H1 (cell line): Measurements from ENCODE around the gene CPSF4. TPM values are rescaled to one million over a fixed set of nuclear protein-coding genes. Genes with fewer than 3 reads are reported as not detected.

Source experiments
- CTCF ChIA-PET: fragments of 300-600 bp; sonication (Branson Sonifier 250); formaldehyde crosslinking; loops from one replicate; lab custom pipeline; 2021; ENCODE audit not compliant: partially characterized antibody; lab: Charles Lee
- POLR2A ChIA-PET: fragments of 300-600 bp; sonication (Branson Sonifier 250); formaldehyde crosslinking; loops from one replicate; lab custom pipeline; 2021; ENCODE audit warnings: inconsistent platforms; ENCODE audit not compliant: partially characterized antibody; lab: Charles Lee
- DNase-seq, 2 experiments: peaks; one replicate each; pipeline versions ENCODE4 v3.0.0 to v3.0.0-alpha.2; 2010 to 2022; ENCODE audit warnings: low spot score in 2 of 2, low read depth in 1 of 2, mixed read lengths in 1 of 2
- FAIRE-seq: peaks from 2 replicates; lab custom pipeline; 2011; peaks lifted over from hg19 to GRCh38; lab: Jason Lieb, UNC
- H2AFZ ChIP-seq: 2 replicates; pipeline ENCODE4 v1.8.1; 2012; ENCODE audit warnings: low read length, inconsistent platforms
- H2AK5ac ChIP-seq: 2 replicates; pipeline ENCODE4 v1.6.1; 2013; ENCODE audit warnings: low read depth, low read length
- H2BK120ac ChIP-seq: replicated peaks from 2 replicates; pipeline ENCODE3; 2013; ENCODE audit warnings: low read depth, low read length, inconsistent platforms
- H2BK12ac ChIP-seq: 2 replicates; pipeline ENCODE4 v1.6.1; 2013; ENCODE audit warnings: low read depth, low read length
- H2BK15ac ChIP-seq: 2 replicates; pipeline ENCODE4 v1.6.1; 2013; ENCODE audit warnings: low read length
- H2BK20ac ChIP-seq: 2 replicates; pipeline ENCODE4 v1.6.1; 2013; ENCODE audit warnings: low read length
- H2BK5ac ChIP-seq: 2 replicates; pipeline ENCODE4 v1.6.1; 2013; ENCODE audit warnings: low read depth, low read length
- H3K14ac ChIP-seq: 2 replicates; pipeline ENCODE4 v1.6.1; 2013; ENCODE audit warnings: inconsistent platforms; ENCODE audit not compliant: insufficient read length
- H3K18ac ChIP-seq: 2 replicates; pipeline ENCODE4 v1.6.1; 2013; ENCODE audit warnings: low read length; ENCODE audit errors: extremely low read depth
- H3K23ac ChIP-seq: 2 replicates; pipeline ENCODE4 v1.6.1; 2013; ENCODE audit warnings: inconsistent platforms; ENCODE audit not compliant: insufficient read length
- H3K23me2 ChIP-seq: 2 replicates; pipeline ENCODE4 v1.6.1; 2013; ENCODE audit warnings: low read depth, low read length
- H3K27ac ChIP-seq: 2 replicates; pipeline ENCODE4 v1.6.1; 2011; ENCODE audit warnings: low read depth, low read length, inconsistent platforms
- H3K27me3 ChIP-seq, 4 experiments: replicated peaks in 1 of 4; 1 replicate in 1 of 4; 2 replicates in 3 of 4; pipeline versions ENCODE4 v1.6.1 to v1.8.1; 2011 to 2013; ENCODE audit warnings: low read length in 3 of 4, mild to moderate bottlenecking in 3 of 4, inconsistent platforms in 2 of 4, mixed read lengths in 2 of 4, moderate library complexity in 1 of 4; ENCODE audit not compliant: control insufficient read depth in 3 of 4, insufficient read depth in 3 of 4; ENCODE audit errors: extremely low read depth in 1 of 4
- H3K36me3 ChIP-seq, 4 experiments: 2 replicates each; pipeline versions ENCODE4 v1.6.1 to v1.8.1; 2011 to 2013; ENCODE audit warnings: mild to moderate bottlenecking in 4 of 4, low read length in 3 of 4, moderate library complexity in 2 of 4, control low read depth in 1 of 4, inconsistent platforms in 1 of 4; ENCODE audit not compliant: insufficient read depth in 4 of 4, control insufficient read depth in 2 of 4
- H3K4ac ChIP-seq: replicated peaks from 2 replicates; pipeline ENCODE3; 2013; ENCODE audit warnings: low read length, low read depth, mixed read lengths, inconsistent platforms; ENCODE audit not compliant: insufficient read length
- H3K4me1 ChIP-seq, 4 experiments: replicated peaks in 1 of 4; 1 replicate in 1 of 4; 2 replicates in 3 of 4; pipeline versions ENCODE4 v1.6.1 to v1.8.1; 2011 to 2013; ENCODE audit warnings: low read length in 3 of 4, inconsistent platforms in 2 of 4, mixed read lengths in 1 of 4; ENCODE audit not compliant: insufficient read depth in 4 of 4, control insufficient read depth in 3 of 4
- H3K4me2 ChIP-seq, 2 experiments: 2 replicates each; pipeline versions ENCODE4 v1.6.1 to v1.8.1; 2011 to 2013; ENCODE audit warnings: low read depth in 2 of 2, low read length in 2 of 2, control low read depth in 1 of 2, inconsistent platforms in 1 of 2, mild to moderate bottlenecking in 1 of 2; ENCODE audit not compliant: insufficient read depth in 1 of 2
- H3K4me3 ChIP-seq, 4 experiments: fragments of 200-600, 300-600 bp in 1 of 4; sonication (generic), shearing (Covaris generic), sonication (Bioruptor Twin) in 1 of 4; 2 replicates each; pipeline versions ENCODE4 v1.5.1 to v1.8.1; 2011 to 2016; ENCODE audit warnings: low read length in 4 of 4, low read depth in 3 of 4, control low read depth in 2 of 4, inconsistent platforms in 2 of 4, mild to moderate bottlenecking in 2 of 4, mixed read lengths in 1 of 4, moderate library complexity in 1 of 4; ENCODE audit not compliant: insufficient read depth in 2 of 4; ENCODE audit errors: extremely low read depth in 1 of 4
- H3K56ac ChIP-seq: replicated peaks from 2 replicates; pipeline ENCODE3; 2013; ENCODE audit warnings: low read depth, mild to moderate bottlenecking, mixed read lengths, low read length, inconsistent platforms; ENCODE audit not compliant: insufficient read length
- H3K79me1 ChIP-seq: 2 replicates; pipeline ENCODE4 v1.6.1; 2013; ENCODE audit warnings: low read depth, low read length, control low read depth
- H3K79me2 ChIP-seq, 2 experiments: 2 replicates each; pipeline versions ENCODE4 v1.6.1 to v1.8.1; 2012 to 2013; ENCODE audit warnings: low read length in 2 of 2, mild to moderate bottlenecking in 2 of 2, inconsistent platforms in 1 of 2; ENCODE audit not compliant: insufficient read depth in 2 of 2, control insufficient read depth in 1 of 2
- H3K9ac ChIP-seq, 4 experiments: replicated peaks in 1 of 4; 1 replicate in 1 of 4; 2 replicates in 3 of 4; pipeline versions ENCODE4 v1.6.1 to v1.8.1; 2011 to 2013; ENCODE audit warnings: low read depth in 3 of 4, low read length in 3 of 4, control low read depth in 2 of 4, mild to moderate bottlenecking in 2 of 4, moderate library complexity in 2 of 4, inconsistent platforms in 1 of 4; ENCODE audit errors: extremely low read depth in 1 of 4
- H3K9me3 ChIP-seq, 2 experiments: 2 replicates each; pipeline versions ENCODE4 v1.6.1 to v1.8.1; 2012 to 2013; ENCODE audit warnings: mild to moderate bottlenecking in 2 of 2, moderate library complexity in 2 of 2, control low read depth in 1 of 2, inconsistent platforms in 1 of 2, low read depth in 1 of 2, low read length in 1 of 2, mixed read lengths in 1 of 2; ENCODE audit not compliant: insufficient read depth in 2 of 2
- H4K20me1 ChIP-seq, 2 experiments: replicated peaks in 1 of 2; 2 replicates each; pipeline versions ENCODE3 to v1.8.1; 2011 to 2013; ENCODE audit warnings: inconsistent platforms in 2 of 2, low read length in 2 of 2, mild to moderate bottlenecking in 1 of 2; ENCODE audit not compliant: insufficient read depth in 2 of 2, control insufficient read depth in 1 of 2
- H4K5ac ChIP-seq: 2 replicates; pipeline ENCODE4 v1.6.1; 2013; ENCODE audit warnings: low read length, low read depth, mixed read lengths, inconsistent platforms; ENCODE audit not compliant: insufficient read length
- H4K8ac ChIP-seq: 2 replicates; pipeline ENCODE4 v1.8.0; 2013; ENCODE audit warnings: mild to moderate bottlenecking, moderate library complexity, low read length, inconsistent platforms; ENCODE audit not compliant: insufficient read depth; ENCODE audit errors: extremely low read depth
- H4K91ac ChIP-seq: replicated peaks from 2 replicates; pipeline ENCODE3; 2013; ENCODE audit warnings: low read length, mixed read lengths, inconsistent platforms; ENCODE audit not compliant: insufficient read length
- ATF3 ChIP-seq: IDR thresholded peaks from 2 replicates; pipeline ENCODE4 v1.6.1; 2011; ENCODE audit warnings: low read depth, mild to moderate bottlenecking, low read length; ENCODE audit not compliant: insufficient read depth
- CEBPB ChIP-seq: IDR thresholded peaks from 2 replicates; pipeline ENCODE4 v1.6.1; 2012; ENCODE audit warnings: low read depth, low read length
- GTF2F1 ChIP-seq: IDR thresholded peaks from 2 replicates; pipeline ENCODE4 v1.6.1; 2012; ENCODE audit warnings: low read depth, low read length, improper control_type of control experiment, borderline replicate concordance
- HDAC2 ChIP-seq, 2 experiments: fragments of 300-600 bp in 1 of 2; sonication (generic) in 1 of 2; IDR thresholded peaks; 2 replicates each; pipeline ENCODE4 v1.6.1; 2011 to 2012; ENCODE audit warnings: low read depth in 2 of 2, low read length in 2 of 2, mild to moderate bottlenecking in 2 of 2, moderate library complexity in 2 of 2, borderline replicate concordance in 1 of 2, inconsistent platforms in 1 of 2
- HDAC6 ChIP-seq: IDR thresholded peaks from one replicate; pipeline ENCODE4 v1.7.1; 2012; ENCODE audit warnings: low read depth, mild to moderate bottlenecking, inconsistent platforms, low read length, moderate library complexity
- MAFK ChIP-seq: IDR thresholded peaks from 2 replicates; pipeline ENCODE4 v1.6.1; 2012; ENCODE audit warnings: low read depth, mild to moderate bottlenecking, improper control_type of control experiment, low read length
- POLR2A ChIP-seq, 2 experiments: IDR thresholded peaks; 1 replicate in 1 of 2; 2 replicates in 1 of 2; pipeline ENCODE4 v1.6.1; 2011; ENCODE audit warnings: low read depth in 2 of 2, low read length in 2 of 2, mild to moderate bottlenecking in 2 of 2; ENCODE audit errors: control extremely low read depth in 1 of 2
- RNF2 ChIP-seq: fragments of 200-900, 300-1000 bp; sonication (generic); IDR thresholded peaks from 2 replicates; pipeline ENCODE4 v1.7.1; 2016; ENCODE audit warnings: borderline replicate concordance, low read depth, mild to moderate bottlenecking, antibody characterized with exemption, low read length; ENCODE audit not compliant: poor library complexity, severe bottlenecking; ENCODE audit errors: missing control alignments
- RXRA ChIP-seq: IDR thresholded peaks from 2 replicates; pipeline ENCODE4 v1.6.1; 2011; ENCODE audit warnings: low read depth, mild to moderate bottlenecking, low read length, moderate library complexity; ENCODE audit not compliant: insufficient read depth
- SIN3A ChIP-seq, 2 experiments: IDR thresholded peaks in 1 of 2; conservative IDR thresholded peaks in 1 of 2; 2 replicates each; pipeline ENCODE4 v1.6.1; 2011 to 2012; ENCODE audit warnings: low read length in 2 of 2, improper control_type of control experiment in 1 of 2, low read depth in 1 of 2, mild to moderate bottlenecking in 1 of 2
- SP2 ChIP-seq: IDR thresholded peaks from 2 replicates; pipeline ENCODE4 v1.6.1; 2012; ENCODE audit warnings: mild to moderate bottlenecking, low read length, inconsistent platforms
- WGBS, 2 experiments: shearing (Covaris generic) in 1 of 2; methylation state at CpG; one replicate each; pipeline versions ENCODE4 v1.1.6 to v1.1.7; 2013 to 2015; ENCODE audit warnings: low lambda C conversion rate in 2 of 2, mixed read lengths in 2 of 2, inconsistent platforms in 1 of 2, low coverage in 1 of 2, missing lambda C conversion rate in 1 of 2; ENCODE audit not compliant: insufficient replicate concordance in 2 of 2, insufficient coverage in 1 of 2, insufficient read length in 1 of 2; ENCODE audit errors: extremely low coverage in 1 of 2, missing lambda C conversion rate in 1 of 2; 5-methylcytosine and 5-hydroxymethylcytosine counted together
- polyA plus RNA-seq, 7 experiments: library from polyadenylated mRNA; depleted of rRNA in 3 of 7; stranded (reverse) in 5 of 7; unstranded in 2 of 7; fragments of >200 nt in 5 of 7; fragments of 200-250 nt in 2 of 7; gene quantifications; 1 replicate in 5 of 7; 2 replicates in 1 of 7; 4 replicates in 1 of 7; pipeline versions ENCODE4 v1.2.1 to v1.2.3, GENCODE V29; 2011 to 2013; ENCODE audit warnings: missing spikeins in 2 of 7, mixed read lengths in 2 of 7
- total RNA-seq: library from RNA; stranded (reverse); fragmentation: NEBNext Ultra II Directional; extraction: Animal tissue kit (Norgen Biotek cat#: 25700); gene quantifications from 2 replicates; pipeline ENCODE4 v1.2.1, GENCODE V29; 2021

Gene CPSF4
- total and polyA plus RNA-seq, 2 of the 8 experiments (the other 6 are each of a cell fraction or from before 2014, with no cell fraction given), result 77.5 to 103 TPM

GRCh38 chr7:99398891-99399445 is 39.8 kb upstream of the CPSF4 start:
- H4K5ac ChIP-seq, result no peak overlapping the region
- no peak overlapping the region for H2BK15ac ChIP-seq
- H3K18ac ChIP-seq, result no peak overlapping the region
- peaks cover 0 to 7% of the 10 kb centered on the region in 2 experiments; a peak in 2 of 4 replicates for H3K79me2 ChIP-seq
- no peak overlapping the region for H2BK20ac ChIP-seq
- H3K36me3 ChIP-seq, result peaks cover 26 to 85% (median 57%) of the 10 kb centered on the region in 4 experiments
- H4K8ac ChIP-seq, result no peak overlapping the region; the same call in 1 of the 2 replicates
- no peak overlapping the region for H3K4ac ChIP-seq
- H3K56ac ChIP-seq, result no peak overlapping the region
- no peak overlapping the region for H2BK12ac ChIP-seq
- no peak overlapping the region for H3K27ac ChIP-seq
- no peak overlapping the region for H4K91ac ChIP-seq
- no peak overlapping the region for H3K4me2 ChIP-seq
- H3K9ac ChIP-seq, result no peak overlapping the region
- no peak for FAIRE-seq
- no peak overlapping the region for H3K23ac ChIP-seq
- no peak for DNase-seq
- peaks cover 0 to 2% (median under 1%) of the 10 kb centered on the region in 4 experiments; a peak in 3 of 7 replicates for H3K4me1 ChIP-seq
- H3K27me3 ChIP-seq, result no peaks in the 10 kb centered on the region
- H3K23me2 ChIP-seq, result no peaks in the 10 kb centered on the region; the same call in 1 of the 2 replicates
- no peak overlapping the region for H3K14ac ChIP-seq
- 90% methylated on average over 5 of the region's 5 CpGs; no CpG with 5 or more reads in 1 of the 2 experiments for WGBS, 2 experiments
- H3K9me3 ChIP-seq, result no peaks in the 10 kb centered on the region
- no peak overlapping the region for H2AK5ac ChIP-seq
- no peak overlapping the region for H2AFZ ChIP-seq
- H2BK5ac ChIP-seq, result no peak overlapping the region
- ChIA-PET CTCF (interaction anchor here (0.6 to 2.5 kb wide), 10 partner anchors 12 to 1573 kb away, joined by 3 to 7 read pairs (median 3); no protein-coding TSS in a partner anchor), POLR2A (interaction anchor here (0.8 to 3.7 kb wide), 12 partner anchors 9 to 437 kb away, joined by 3 to 39 read pairs (median 4); partner anchors contain the start of genes BUD31 and PDAP1)
- H3K4me3 ChIP-seq, result no peak overlapping the region
- H3K79me1 ChIP-seq, result peaks cover 4% of the 10 kb centered on the region; the same call in 1 of the 2 replicates
- H4K20me1 ChIP-seq, result peaks cover 12 to 35% of the 10 kb centered on the region in 2 experiments
- no peak overlapping the region for H2BK120ac ChIP-seq
- TF ChIP-seq MAFK, result no peak
- TF ChIP-seq SIN3A (conservative IDR thresholded peaks at IDR 0.05 in 1 of 2, IDR thresholded peaks at IDR 0.05 in 1 of 2; ENCODE audit: low read depth in 1 of 2, low read length in 2 of 2), result no peak
- TF ChIP-seq CEBPB, result no peak
- no peak for TF ChIP-seq HDAC2 (IDR thresholded peaks at IDR 0.05; ENCODE audit: borderline replicate concordance in 1 of 2, low read depth in 2 of 2, low read length in 2 of 2)
- TF ChIP-seq RNF2, result no peak
- TF ChIP-seq SP2, result no peak
- TF ChIP-seq ATF3, result no peak
- no peak for TF ChIP-seq RXRA
- TF ChIP-seq GTF2F1, result no peak
- TF ChIP-seq HDAC6, result no peak
- TF ChIP-seq POLR2A (IDR thresholded peaks at IDR 0.05; ENCODE audit: control extremely low read depth in 1 of 2, low read depth in 2 of 2, low read length in 2 of 2), result no peak
